ENCODE results near the gene KDM3A. TPM values are rescaled to one million over a fixed set of nuclear protein-coding genes. Genes with fewer than 3 reads are reported as not detected.

Gene KDM3A
- total RNA-seq: 100 to 1,000 TPM in 1 of 8 experiments, 10 to 100 TPM in 7; 25.0 to 132 (median 57.8) TPM

GRCh38 chr2:86440631-86441391 lies at the start of gene KDM3A:
Gene KDM3A, plus strand, starts transcription at chr2:86441371. Its CDS starts 677 bp downstream, at chr2:86442048.
- Histone ChIP-seq H3K4me1 (replicated peaks in 1 of 2) (peaks cover 13 to 21% of the 10 kb centered on the region in 2 donors), H3K4me3 (peak within 1 kb of the TSS; percentile 65 to 93 (median 82)), H3K27ac (peak within 1 kb of the TSS; percentile 98)
- 0 to 8% (median 1%) methylated on average over 2 to 33 of the region's 51 CpGs for WGBS, 10 experiments
- peak; percentile 81 to 93 (median 89) for ATAC-seq (replicated peaks in 6 of 8)
- in situ Hi-C loops (cut with MboI; ENCODE audit: low pct_unique_long_range_greater_than_20kb in 2 of 9, low sequenced_read_pairs in 9 of 9, unreplicated experiment in 9 of 9): no loop called here

DNA sequence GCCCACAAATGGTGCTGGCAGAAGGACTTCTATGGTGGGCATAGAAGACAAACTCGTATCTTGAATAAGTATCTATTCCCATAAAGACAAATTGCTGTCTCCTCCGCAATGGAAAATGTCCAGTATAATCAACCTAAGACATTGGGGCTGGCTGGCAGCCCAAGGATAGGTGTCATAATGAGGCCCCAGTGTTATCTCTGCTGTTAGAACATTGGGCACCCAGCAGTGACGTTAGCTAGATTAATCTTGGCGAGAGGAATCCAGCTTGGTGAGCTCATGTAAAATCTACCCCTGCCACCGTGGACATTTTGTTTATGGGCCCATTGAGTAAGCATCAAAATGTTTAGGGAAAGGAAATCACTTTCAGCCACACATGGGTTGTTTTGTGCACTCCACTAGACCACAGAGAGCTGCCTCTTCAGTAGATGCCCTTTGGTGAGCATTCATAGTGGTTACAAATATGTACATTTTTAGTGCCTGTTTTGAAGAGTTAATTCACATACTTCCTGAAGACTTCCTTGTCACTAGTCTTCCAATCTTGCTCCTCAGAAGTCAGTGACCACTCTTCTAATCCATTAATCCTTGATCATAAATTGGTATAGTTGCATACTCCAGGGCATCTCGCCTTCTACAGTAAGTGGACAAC lies 48.2 kb upstream of the KDM3A start:
- Histone ChIP-seq H3K4me1 (replicated peaks in 1 of 2) (no peaks in the 10 kb centered on the region), H3K4me3 (no peak overlapping the region), H3K27ac (no peak overlapping the region)
- in situ Hi-C loops (cut with MboI; ENCODE audit: low pct_unique_long_range_greater_than_20kb in 2 of 9, low sequenced_read_pairs in 9 of 9, unreplicated experiment in 9 of 9): no loop called here
- 40 to 94% (median 77%) methylated on average over 1 to 5 of the region's 6 CpGs; no CpG with 5 or more reads in 2 of the 10 experiments for WGBS, 10 experiments
- peak in 3 of 8 experiments; percentile 51 to 75 (median 65) for ATAC-seq (replicated peaks in 6 of 8)

DNA sequence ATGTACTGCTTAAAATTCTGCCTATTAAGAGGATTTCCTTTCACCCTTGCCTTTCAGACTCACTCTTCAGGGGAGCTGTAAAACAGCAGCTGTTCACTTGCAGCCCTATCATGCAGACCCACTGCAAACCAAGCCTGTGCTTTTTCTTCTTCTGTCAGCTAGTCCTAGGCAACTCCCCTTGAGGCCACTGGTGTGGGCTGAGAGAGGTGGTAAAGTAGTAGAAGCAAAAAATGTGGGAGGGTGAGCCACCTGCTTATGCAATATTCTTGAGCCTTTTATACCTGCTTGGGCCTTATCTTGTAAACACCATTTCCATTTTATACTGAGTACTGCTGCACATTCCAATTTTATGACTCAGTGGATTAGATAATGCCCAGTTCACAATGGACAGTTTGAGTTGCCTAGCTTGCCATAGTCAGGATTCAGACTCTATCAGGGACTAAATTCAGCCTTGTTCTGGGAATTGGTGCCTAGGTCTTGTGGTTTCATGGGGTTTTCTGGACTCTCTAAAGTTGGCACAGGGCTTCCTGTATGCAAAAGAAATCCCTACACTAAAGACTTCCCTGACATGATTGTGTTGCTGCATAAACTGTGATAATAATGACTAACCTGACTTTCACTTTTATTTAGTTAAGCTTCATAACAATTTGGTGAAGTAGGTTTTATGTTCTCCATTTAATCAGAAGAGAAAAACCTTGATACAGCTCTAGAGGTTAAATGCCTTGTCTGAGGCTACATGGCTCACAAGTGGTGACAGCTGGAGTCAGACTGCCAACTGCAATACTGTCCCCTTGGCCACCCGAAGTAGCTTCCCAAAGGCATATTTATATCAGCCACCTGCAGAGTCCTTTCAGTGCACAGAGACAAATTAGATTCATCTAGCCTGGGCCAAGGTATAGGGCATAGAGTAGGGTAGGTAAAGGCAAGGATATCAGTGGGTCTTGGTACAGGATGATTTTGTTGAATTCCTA lies 47.4 kb upstream of the KDM3A start:
- H3K4me1 ChIP-seq (replicated peaks in 1 of 2): no peaks in the 10 kb centered on the region
- in situ Hi-C loops (cut with MboI; ENCODE audit: low pct_unique_long_range_greater_than_20kb in 2 of 9, low sequenced_read_pairs in 9 of 9, unreplicated experiment in 9 of 9): no loop called here
- 0 to 70% (median 40%) methylated on average over 1 of the region's 1 CpG; no CpG with 5 or more reads in 3 of the 10 experiments for WGBS, 10 experiments
- ATAC-seq (replicated peaks in 6 of 8): peak; percentile 43 to 77 (median 65)
- no peak overlapping the region for H3K4me3 ChIP-seq
- H3K27ac ChIP-seq: no peak overlapping the region

- Histone ChIP-seq H3K4me1 (replicated peaks in 1 of 2) (no peaks in the 10 kb centered on the region), H3K4me3 (no peak overlapping the region), H3K27ac (no peak overlapping the region)
- in situ Hi-C loops (cut with MboI; ENCODE audit: low pct_unique_long_range_greater_than_20kb in 2 of 9, low sequenced_read_pairs in 9 of 9, unreplicated experiment in 9 of 9): no loop called here
- 12 to 100% (median 72%) methylated on average over 1 to 5 of the region's 6 CpGs; no CpG with 5 or more reads in 4 of the 10 experiments for WGBS, 10 experiments
- ATAC-seq (replicated peaks in 6 of 8): peak in 4 of 8 experiments; percentile 57 to 86 (median 81)
These were observed 44.8 kb upstream of the KDM3A start for GRCh38 chr2:86396291-86396785.

DNA sequence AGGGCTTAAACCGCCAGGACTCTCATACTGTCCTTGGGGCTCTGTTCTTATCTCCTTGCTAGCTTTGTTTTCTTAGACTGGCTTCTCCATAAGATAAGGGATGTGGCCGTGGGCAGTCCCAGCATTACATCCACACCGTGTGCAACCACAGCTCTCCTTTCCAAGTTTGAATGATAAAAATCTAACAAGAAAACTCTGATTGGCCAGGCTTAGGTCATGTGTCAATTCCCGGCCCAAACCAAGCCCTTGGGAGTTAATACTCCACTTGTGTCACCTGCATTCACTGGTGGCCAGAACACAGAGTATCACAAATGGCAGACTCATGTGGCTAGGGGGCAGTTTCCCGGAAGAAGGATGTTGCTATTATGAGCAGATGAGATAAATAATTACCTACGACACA lies 43.2 kb upstream of the KDM3A start:
- no peak for ATAC-seq (replicated peaks in 6 of 8)
- in situ Hi-C loops (cut with MboI; ENCODE audit: low pct_unique_long_range_greater_than_20kb in 2 of 9, low sequenced_read_pairs in 9 of 9, unreplicated experiment in 9 of 9): no loop called here
- WGBS, 10 experiments: 43 to 100% (median 74%) methylated on average over 1 to 5 of the region's 6 CpGs; no CpG with 5 or more reads in 1 of the 10 experiments

GRCh38 chr2:86398500-86399474 lies 42.4 kb upstream of the KDM3A start:
- Histone ChIP-seq H3K27ac (no peak overlapping the region), H3K4me3 (no peak overlapping the region), H3K4me1 (replicated peaks in 1 of 2) (no peaks in the 10 kb centered on the region)
- ATAC-seq (replicated peaks in 6 of 8): no peak
- WGBS, 10 experiments: 31 to 100% (median 92%) methylated on average over 2 to 7 of the region's 7 CpGs
- in situ Hi-C loops (cut with MboI; ENCODE audit: low pct_unique_long_range_greater_than_20kb in 2 of 9, low sequenced_read_pairs in 9 of 9, unreplicated experiment in 9 of 9): no loop called here

More for the DNA sequence above, 43.2 kb upstream of the KDM3A start:
- H3K4me1 ChIP-seq (replicated peaks in 1 of 2): no peaks in the 10 kb centered on the region
- no peak overlapping the region for H3K27ac ChIP-seq
- H3K4me3 ChIP-seq: no peak overlapping the region

- in situ Hi-C loops (cut with MboI; ENCODE audit: low pct_unique_long_range_greater_than_20kb in 2 of 9, low sequenced_read_pairs in 9 of 9, unreplicated experiment in 9 of 9): no loop called here
- WGBS, 10 experiments: 0 to 80% (median 14%) methylated on average over 1 of the region's 1 CpG; no CpG with 5 or more reads in 5 of the 10 experiments
- ATAC-seq (replicated peaks in 6 of 8): no peak
- H3K27ac ChIP-seq: no peak overlapping the region
- no peak overlapping the region for H3K4me3 ChIP-seq
- no peaks in the 10 kb centered on the region for H3K4me1 ChIP-seq (replicated peaks in 1 of 2)
These were observed 40.9 kb upstream of the KDM3A start for GRCh38 chr2:86400321-86400720.

- Histone ChIP-seq H3K27ac (no peak overlapping the region), H3K4me3 (no peak overlapping the region), H3K4me1 (replicated peaks in 1 of 2) (peaks cover 7 to 11% of the 10 kb centered on the region in 2 donors)
- ATAC-seq (replicated peaks in 6 of 8): no peak
- in situ Hi-C loops (cut with MboI; ENCODE audit: low pct_unique_long_range_greater_than_20kb in 2 of 9, low sequenced_read_pairs in 9 of 9, unreplicated experiment in 9 of 9): no loop called here
These were observed 30.6 kb upstream of the KDM3A start for GRCh38 chr2:86410581-86410980.

- Histone ChIP-seq H3K4me1 (replicated peaks in 1 of 2) (peaks cover 8 to 11% of the 10 kb centered on the region in 2 donors), H3K4me3 (no peak overlapping the region), H3K27ac (no peak overlapping the region)
- in situ Hi-C loops (cut with MboI; ENCODE audit: low pct_unique_long_range_greater_than_20kb in 2 of 9, low sequenced_read_pairs in 9 of 9, unreplicated experiment in 9 of 9): no loop called here
- ATAC-seq (replicated peaks in 6 of 8): no peak
- WGBS, 10 experiments: 54 to 100% (median 84%) methylated on average over 1 to 6 of the region's 6 CpGs; no CpG with 5 or more reads in 4 of the 10 experiments
These were observed 29.8 kb upstream of the KDM3A start for GRCh38 chr2:86411396-86411795.

- ATAC-seq (replicated peaks in 6 of 8): no peak
- Histone ChIP-seq H3K4me3 (no peak overlapping the region), H3K27ac (no peak overlapping the region), H3K4me1 (replicated peaks in 1 of 2) (peaks cover 8 to 11% of the 10 kb centered on the region in 2 donors)
- in situ Hi-C loops (cut with MboI; ENCODE audit: low pct_unique_long_range_greater_than_20kb in 2 of 9, low sequenced_read_pairs in 9 of 9, unreplicated experiment in 9 of 9): no loop called here
- 12 to 96% (median 79%) methylated on average over 3 of the region's 3 CpGs; no CpG with 5 or more reads in 1 of the 10 experiments for WGBS, 10 experiments
These were observed 29.2 kb upstream of the KDM3A start for GRCh38 chr2:86412007-86412406.

DNA sequence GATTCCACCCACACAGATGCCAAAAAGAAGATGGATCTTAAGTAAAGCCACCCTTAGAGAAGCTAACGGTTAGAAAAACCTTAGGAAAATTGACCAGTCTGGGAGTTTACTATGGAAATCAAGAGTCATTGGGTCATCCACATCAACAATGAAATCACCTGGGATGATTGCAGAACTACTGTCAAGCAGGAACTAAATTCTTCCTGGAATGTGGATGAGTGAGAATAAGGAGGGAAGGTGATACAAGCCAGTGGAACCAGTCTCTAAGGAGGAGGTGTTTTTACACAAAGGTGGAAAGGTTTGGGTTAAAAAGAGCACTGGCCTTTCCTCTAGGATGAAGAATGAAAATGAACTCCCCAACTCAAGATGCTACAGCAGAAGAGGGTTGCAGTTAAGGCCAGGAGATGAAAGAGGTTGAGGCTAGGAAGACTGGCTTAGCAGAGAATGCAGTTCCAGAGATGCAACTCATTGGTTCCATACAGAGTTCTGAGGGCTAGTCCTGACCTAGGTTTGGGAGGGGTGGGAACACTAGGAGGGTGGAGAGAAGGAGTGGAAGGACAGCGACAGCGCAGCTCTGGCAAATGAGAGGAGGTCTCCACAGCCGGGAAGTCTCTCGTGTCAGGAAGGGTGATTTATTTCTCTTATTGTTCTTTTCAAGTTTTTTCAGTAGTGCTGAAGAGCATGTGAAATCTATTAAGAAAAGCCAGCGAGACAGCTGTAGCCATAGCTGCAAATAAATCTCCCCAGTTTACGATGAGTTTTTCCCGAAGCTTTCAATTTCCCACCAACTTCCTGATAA lies 27.7 kb upstream of the KDM3A start:
- WGBS, 10 experiments: 0 to 100% (median 13%) methylated on average over 1 to 8 of the region's 8 CpGs
- H3K4me3 ChIP-seq: no peak overlapping the region
- in situ Hi-C loops (cut with MboI; ENCODE audit: low pct_unique_long_range_greater_than_20kb in 2 of 9, low sequenced_read_pairs in 9 of 9, unreplicated experiment in 9 of 9): no loop called here
- ATAC-seq (replicated peaks in 6 of 8): peak; percentile 39 to 92 (median 76)
- no peak overlapping the region for H3K27ac ChIP-seq
- H3K4me1 ChIP-seq (replicated peaks in 1 of 2): peaks cover 8 to 11% of the 10 kb centered on the region in 2 donors
